Activated T-cell treated with anti-CD3 and anti-CD28 coated beads, Interleukin-2, amount 50 U/mL, for 72 hours (primary cell): Measurements from ENCODE around the gene FAM209B. TPM values are rescaled to one million over a fixed set of nuclear protein-coding genes. Genes with fewer than 3 reads are reported as not detected.
"Not testable (repeated sequence)": the region's sequence is repeated elsewhere in the genome, so short reads cannot be mapped to it uniquely, and the experiment has no call there.

Experiments used
- ATAC-seq, 2 donors: fragments of 150-1000 bp; cut with Tn5 transposase; replicated peaks in 1 of 2; 2 replicates each; pipeline ENCODE4 v1.10.0; 2021; ENCODE audit warnings: moderate library complexity in 2 of 2, mild to moderate bottlenecking in 1 of 2
- DNase-seq, 2 donors: peaks; one replicate each; pipeline ENCODE4 v3.0.0; 2021 to 2022; ENCODE audit warnings: mixed read lengths in 1 of 2
- H3K27ac Mint-ChIP-seq: one replicate; pipeline ENCODE4 v1.8.0; 2022; ENCODE audit warnings: mild to moderate bottlenecking, moderate library complexity, mixed read lengths
- H3K27me3 Mint-ChIP-seq: one replicate; pipeline ENCODE4 v1.8.0; 2022; ENCODE audit warnings: low read depth, mixed read lengths
- H3K36me3 Mint-ChIP-seq, 2 donors: one replicate each; pipeline ENCODE4 v1.8.0; 2022; ENCODE audit warnings: mixed read lengths in 2 of 2, mild to moderate bottlenecking in 1 of 2; ENCODE audit not compliant: insufficient read depth in 2 of 2
- H3K4me1 Mint-ChIP-seq: one replicate; pipeline ENCODE4 v1.8.0; 2022; ENCODE audit warnings: low read depth, mixed read lengths
- H3K4me3 Mint-ChIP-seq, 2 donors: one replicate each; pipeline ENCODE4 v1.8.0; 2022; ENCODE audit warnings: mild to moderate bottlenecking in 2 of 2, mixed read lengths in 2 of 2, moderate library complexity in 2 of 2
- H3K9me3 Mint-ChIP-seq, 2 donors: one replicate each; pipeline ENCODE4 v1.8.0; 2022; ENCODE audit warnings: mixed read lengths in 2 of 2
- total RNA-seq, 2 donors: library from RNA; stranded (reverse); gene quantifications; one replicate each; pipeline ENCODE4 v1.2.3, GENCODE V29; 2022

Gene FAM209B, protein sequence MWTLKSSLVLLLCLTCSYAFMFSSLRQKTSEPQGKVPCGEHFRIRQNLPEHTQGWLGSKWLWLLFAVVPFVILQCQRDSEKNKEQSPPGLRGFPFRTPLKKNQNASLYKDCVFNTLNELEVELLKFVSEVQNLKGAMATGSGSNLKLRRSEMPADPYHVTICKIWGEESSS
- total RNA-seq, result 1 to 10 TPM; 1.3 to 1.7 TPM

- not testable (repeated sequence) for H3K9me3 Mint-ChIP-seq, H3K27ac Mint-ChIP-seq, H3K27me3 Mint-ChIP-seq, H3K36me3 Mint-ChIP-seq, H3K4me1 Mint-ChIP-seq, DNase-seq, ATAC-seq, H3K4me3 Mint-ChIP-seq
These were observed at the start of gene FAM209B for GRCh38 chr20:56532946-56533345. Gene FAM209B (plus strand): TSS chr20:56533246. CDS start chr20:56533342, 96 bp downstream.

- Mint-ChIP-seq H3K36me3 (peaks cover 8 to 46% of the 10 kb centered on the region in 2 donors), H3K27me3 (no peaks in the 10 kb centered on the region), H3K27ac (peak overlapping the region; percentile 93), H3K9me3 (no peaks in the 10 kb centered on the region), H3K4me3 (peak overlapping the region; percentile 4 to 47), H3K4me1 (peaks cover 21% of the 10 kb centered on the region)
- ATAC-seq (no peak), DNase-seq (no peak)
These were observed 49.1 kb upstream of the FAM209B start for GRCh38 chr20:56483970-56484369.

GRCh38 chr20:56487216-56487615 is 45.8 kb upstream of the FAM209B start:
- peaks cover 16% of the 10 kb centered on the region for H3K4me1 Mint-ChIP-seq
- peaks cover 11 to 32% of the 10 kb centered on the region in 2 donors for H3K36me3 Mint-ChIP-seq
- no peaks in the 10 kb centered on the region for H3K27me3 Mint-ChIP-seq
- ATAC-seq (no peak), DNase-seq (no peak)
- no peak overlapping the region for H3K27ac Mint-ChIP-seq
- no peak overlapping the region for H3K4me3 Mint-ChIP-seq
- no peaks in the 10 kb centered on the region for H3K9me3 Mint-ChIP-seq

DNA sequence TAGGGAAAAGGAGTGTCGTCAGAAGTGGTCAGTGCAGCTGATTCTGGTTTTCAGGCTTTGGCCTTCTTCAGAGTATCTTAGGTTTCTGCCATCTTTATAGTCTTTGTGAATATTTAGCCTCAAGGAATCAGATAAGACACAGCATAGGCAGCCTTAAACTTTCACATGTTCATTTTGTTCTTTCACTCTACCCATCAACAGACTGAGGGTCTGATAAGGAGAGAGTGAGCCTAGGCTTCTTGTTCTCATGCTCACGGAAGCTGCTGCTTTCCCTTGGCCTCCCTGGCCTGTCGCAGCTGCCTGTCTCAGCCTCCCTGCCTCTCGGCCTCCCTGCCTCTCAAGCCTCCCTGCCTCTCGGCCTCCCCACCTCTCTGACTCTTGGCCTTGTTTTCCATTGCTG is 44.5 kb upstream of the FAM209B start:
- DNase-seq (no peak), ATAC-seq (no peak)
- H3K36me3 Mint-ChIP-seq, result peaks cover 11 to 33% of the 10 kb centered on the region in 2 donors
- H3K4me1 Mint-ChIP-seq, result peaks cover 14% of the 10 kb centered on the region
- H3K27me3 Mint-ChIP-seq, result no peaks in the 10 kb centered on the region
- no peaks in the 10 kb centered on the region for H3K9me3 Mint-ChIP-seq
- H3K27ac Mint-ChIP-seq, result peak overlapping the region; percentile 72
- no peak overlapping the region for H3K4me3 Mint-ChIP-seq

GRCh38 chr20:56501116-56501515 is 31.9 kb upstream of the FAM209B start:
- Mint-ChIP-seq H3K9me3 (peaks cover 0 to 2% of the 10 kb centered on the region in 2 donors), H3K27me3 (no peaks in the 10 kb centered on the region), H3K4me1 (peaks cover 6% of the 10 kb centered on the region), H3K27ac (no peak overlapping the region), H3K4me3 (no peak overlapping the region), H3K36me3 (peaks cover 6 to 12% of the 10 kb centered on the region in 2 donors)
- DNase-seq (no peak), ATAC-seq (no peak)

- no peak for DNase-seq
- Mint-ChIP-seq H3K27ac (no peak overlapping the region), H3K36me3 (peaks cover 2 to 3% of the 10 kb centered on the region in 2 donors), H3K9me3 (no peaks in the 10 kb centered on the region), H3K4me1 (peaks cover 6% of the 10 kb centered on the region), H3K4me3 (no peak overlapping the region), H3K27me3 (no peaks in the 10 kb centered on the region)
- no peak for ATAC-seq
These were observed 29.1 kb upstream of the FAM209B start for GRCh38 chr20:56503916-56504315.

- Mint-ChIP-seq H3K9me3 (no peaks in the 10 kb centered on the region), H3K36me3 (peaks cover 2 to 3% of the 10 kb centered on the region in 2 donors), H3K27me3 (no peaks in the 10 kb centered on the region), H3K4me1 (peaks cover 6% of the 10 kb centered on the region), H3K4me3 (no peak overlapping the region), H3K27ac (no peak overlapping the region)
- DNase-seq, result peak; percentile 20 to 23
- peak in 1 of 2 donors; percentile 60 for ATAC-seq
These were observed 28.6 kb upstream of the FAM209B start for GRCh38 chr20:56504373-56505005.

DNA sequence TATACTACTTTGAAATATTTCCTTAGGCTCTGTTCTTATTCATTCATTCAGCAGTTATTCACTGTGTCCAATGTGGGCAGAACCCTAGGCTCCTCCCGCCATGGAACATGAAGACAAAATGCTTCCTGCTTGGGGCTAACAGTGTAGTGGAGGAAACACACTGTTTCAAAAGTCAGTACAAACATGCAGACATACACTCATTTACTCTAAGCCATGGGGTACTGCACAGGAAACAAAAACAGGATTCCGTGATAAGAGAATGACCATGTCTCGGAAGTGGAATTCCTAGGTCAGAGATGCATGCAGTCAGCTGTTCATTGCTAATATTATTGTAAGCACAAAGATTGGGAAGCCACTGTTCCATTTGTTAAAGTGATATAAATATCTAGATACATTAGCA is 26.9 kb upstream of the FAM209B start:
- H3K36me3 Mint-ChIP-seq, result peaks cover 0 to 2% of the 10 kb centered on the region in 2 donors
- peaks cover 6% of the 10 kb centered on the region for H3K4me1 Mint-ChIP-seq
- no peak overlapping the region for H3K4me3 Mint-ChIP-seq
- DNase-seq, result no peak
- H3K27me3 Mint-ChIP-seq, result no peaks in the 10 kb centered on the region
- H3K9me3 Mint-ChIP-seq, result no peaks in the 10 kb centered on the region
- no peak for ATAC-seq
- no peak overlapping the region for H3K27ac Mint-ChIP-seq

DNA sequence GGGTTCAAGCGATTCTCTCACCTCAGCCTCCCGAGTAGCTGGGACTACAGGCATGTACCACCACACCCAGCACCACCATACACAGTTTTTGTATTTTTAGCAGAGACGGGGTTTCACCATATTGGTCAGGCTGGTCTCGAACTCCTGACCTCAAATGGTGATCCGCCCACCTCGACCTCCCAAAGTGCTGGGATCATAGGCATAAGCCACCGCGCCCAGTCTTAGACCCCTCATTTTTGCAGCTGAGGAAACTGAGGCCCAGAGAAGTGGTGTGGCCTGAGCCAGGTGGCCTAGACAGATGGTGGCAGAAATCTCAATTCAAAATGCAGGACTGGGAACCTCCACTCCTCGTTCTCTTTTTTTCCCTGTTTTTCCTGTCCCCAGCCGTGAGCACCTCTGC is 21.1 kb upstream of the FAM209B start:
- ATAC-seq, result no peak
- DNase-seq, result no peak
- H3K4me3 Mint-ChIP-seq, result no peak overlapping the region
- no peaks in the 10 kb centered on the region for H3K27me3 Mint-ChIP-seq
- H3K4me1 Mint-ChIP-seq, result no peaks in the 10 kb centered on the region
- no peaks in the 10 kb centered on the region for H3K9me3 Mint-ChIP-seq
- H3K36me3 Mint-ChIP-seq, result peaks cover 2 to 5% of the 10 kb centered on the region in 2 donors
- no peak overlapping the region for H3K27ac Mint-ChIP-seq

GRCh38 chr20:56513161-56514150 is 19.6 kb upstream of the FAM209B start:
- H3K27me3 Mint-ChIP-seq, result no peaks in the 10 kb centered on the region
- no peak for ATAC-seq

DNA sequence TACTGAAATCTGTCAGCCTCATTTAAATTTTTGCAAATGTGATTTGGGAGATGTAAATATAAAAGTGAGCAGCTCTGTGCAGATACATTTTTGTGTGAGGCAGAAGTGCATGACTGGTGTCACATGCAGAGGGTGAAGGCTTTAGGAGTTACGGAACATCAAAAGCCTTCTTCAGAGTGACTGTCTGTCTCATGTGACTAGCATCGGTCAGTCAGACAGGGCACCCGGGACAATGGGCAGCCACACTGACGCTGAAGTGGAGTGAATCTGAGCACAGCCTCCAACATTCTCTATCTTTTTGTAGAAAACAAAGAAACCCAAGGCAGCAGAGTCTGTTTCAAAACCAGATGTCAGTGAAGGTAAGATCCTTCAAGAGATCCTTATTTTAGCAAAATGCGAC is 16.4 kb upstream of the FAM209B start:
- no peaks in the 10 kb centered on the region for H3K27me3 Mint-ChIP-seq
- H3K4me3 Mint-ChIP-seq, result no peak overlapping the region

More at GRCh38 chr20:56513161-56514150, 19.6 kb upstream of the FAM209B start:
- DNase-seq, result no peak
- Mint-ChIP-seq H3K4me3 (no peak overlapping the region), H3K9me3 (no peaks in the 10 kb centered on the region), H3K4me1 (no peaks in the 10 kb centered on the region), H3K36me3 (peaks cover 6 to 13% of the 10 kb centered on the region in 2 donors), H3K27ac (no peak overlapping the region)

GRCh38 chr20:56517211-56517610 is 15.8 kb upstream of the FAM209B start:
- no peak for ATAC-seq
- H3K27me3 Mint-ChIP-seq, result no peaks in the 10 kb centered on the region
- no peaks in the 10 kb centered on the region for H3K4me1 Mint-ChIP-seq
- H3K4me3 Mint-ChIP-seq, result no peak overlapping the region
- no peak for DNase-seq
- H3K36me3 Mint-ChIP-seq, result peaks cover 16 to 39% of the 10 kb centered on the region in 2 donors
- peaks cover 6 to 9% of the 10 kb centered on the region in 2 donors for H3K9me3 Mint-ChIP-seq
- H3K27ac Mint-ChIP-seq, result no peak overlapping the region

More for the DNA sequence above, 16.4 kb upstream of the FAM209B start:
- H3K9me3 Mint-ChIP-seq, result peaks cover 6 to 9% of the 10 kb centered on the region in 2 donors
- H3K36me3 Mint-ChIP-seq, result peaks cover 18 to 39% of the 10 kb centered on the region in 2 donors
- peak overlapping the region; percentile 28 for H3K27ac Mint-ChIP-seq
- DNase-seq (no peak), ATAC-seq (no peak)
- no peaks in the 10 kb centered on the region for H3K4me1 Mint-ChIP-seq

- DNase-seq, result no peak
- no peaks in the 10 kb centered on the region for H3K4me1 Mint-ChIP-seq
- no peak overlapping the region for H3K4me3 Mint-ChIP-seq
- peaks cover 16 to 39% of the 10 kb centered on the region in 2 donors for H3K36me3 Mint-ChIP-seq
- H3K27ac Mint-ChIP-seq, result no peak overlapping the region
- no peak for ATAC-seq
- no peaks in the 10 kb centered on the region for H3K27me3 Mint-ChIP-seq
- H3K9me3 Mint-ChIP-seq, result peaks cover 6 to 9% of the 10 kb centered on the region in 2 donors
These were observed 15.4 kb upstream of the FAM209B start for GRCh38 chr20:56517641-56518040.
